GM21390 (cell line): ENCODE results near the gene ACAA1.
"Not testable (repeated sequence)": the region's sequence is repeated elsewhere in the genome, so short reads cannot be mapped to it uniquely, and the experiment has no call there.

Source experiments
- ATAC-seq: cut with Tn5 transposase; IDR thresholded peaks from one replicate; pipeline ENCODE4 v1.9.1; 2021; ENCODE audit not compliant: unreplicated experiment

Gene ACAA1

GRCh38 chr3:38135621-38136277 is 1.2 kb downstream of the ACAA1 start:
- not testable (repeated sequence) for ATAC-seq

- ATAC-seq, result not testable (repeated sequence)
These were observed 2.3 kb downstream of the ACAA1 start for GRCh38 chr3:38134517-38135143.

- ATAC-seq, result no peak
These were observed 3.1 kb downstream of the ACAA1 start for GRCh38 chr3:38133557-38134405.

- no peak for ATAC-seq
These were observed 3.7 kb downstream of the ACAA1 start for GRCh38 chr3:38133209-38133556.

- no peak for ATAC-seq
These were observed 5.1 kb downstream of the ACAA1 start for GRCh38 chr3:38131621-38132369.

- no peak for ATAC-seq
These were observed 6.3 kb downstream of the ACAA1 start for GRCh38 chr3:38130631-38131065.

- ATAC-seq, result no peak
These were observed 7.9 kb downstream of the ACAA1 start for GRCh38 chr3:38129058-38129457.

- ATAC-seq, result no peak
These were observed 8.6 kb downstream of the ACAA1 start for GRCh38 chr3:38128303-38128655.

GRCh38 chr3:38127611-38128302 is 9.2 kb downstream of the ACAA1 start:
- no peak for ATAC-seq

- ATAC-seq, result no peak
These were observed 10.6 kb downstream of the ACAA1 start for GRCh38 chr3:38126121-38126892.

- no peak for ATAC-seq
These were observed 11.4 kb downstream of the ACAA1 start for GRCh38 chr3:38125305-38126120.

- no peak for ATAC-seq
These were observed 12.4 kb downstream of the ACAA1 start for GRCh38 chr3:38124324-38125122.

- no peak for ATAC-seq
These were observed 14.1 kb downstream of the ACAA1 start for GRCh38 chr3:38122712-38123290.

- no peak for ATAC-seq
These were observed 15.0 kb downstream of the ACAA1 start for GRCh38 chr3:38121832-38122461.

- no peak for ATAC-seq
These were observed 15.5 kb downstream of the ACAA1 start for GRCh38 chr3:38121451-38121831.

- no peak for ATAC-seq
These were observed 16.1 kb downstream of the ACAA1 start for GRCh38 chr3:38120693-38121450.
